Lung (tissue), 12 donors: ENCODE data around the gene AHDC1. TPM values are rescaled to one million over a fixed set of nuclear protein-coding genes. Genes with fewer than 3 reads are reported as not detected.

Experiments used
- ATAC-seq: fragments of 200-7000 bp; cut with Tn5 transposase; one replicate; pipeline ENCODE4 v1.9.1; 2020; ENCODE audit warnings: moderate number of reproducible peaks; ENCODE audit not compliant: insufficient read depth, low FRiP score
- DNase-seq, 3 donors: peaks; one replicate each; pipeline ENCODE4 v3.0.0-alpha.2; 2013 to 2017
- H3K27ac ChIP-seq, 2 donors: one replicate each; pipeline ENCODE4 v1.5.1; 2013; ENCODE audit warnings: mild to moderate bottlenecking in 2 of 2, moderate library complexity in 2 of 2, control low read depth in 1 of 2, inconsistent platforms in 1 of 2, low read depth in 1 of 2, low read length in 1 of 2
- H3K27me3 ChIP-seq, 3 donors: one replicate each; pipeline ENCODE4 v1.5.1; 2013; ENCODE audit warnings: low read length in 2 of 3; ENCODE audit not compliant: control insufficient read depth in 3 of 3, insufficient read depth in 3 of 3
- H3K36me3 ChIP-seq, 4 donors: one replicate each; pipeline ENCODE4 v1.5.1; 2013; ENCODE audit warnings: low read length in 4 of 4, mild to moderate bottlenecking in 1 of 4, moderate library complexity in 1 of 4; ENCODE audit not compliant: control insufficient read depth in 4 of 4, insufficient read depth in 4 of 4
- H3K4me1 ChIP-seq, 5 donors: one replicate each; pipeline ENCODE4 v1.5.1; 2013; ENCODE audit warnings: low read length in 5 of 5, mild to moderate bottlenecking in 2 of 5, moderate library complexity in 1 of 5; ENCODE audit not compliant: control insufficient read depth in 5 of 5, insufficient read depth in 5 of 5
- H3K4me3 ChIP-seq: one replicate; pipeline ENCODE4 v1.5.1; 2013; ENCODE audit warnings: mild to moderate bottlenecking, control low read depth, moderate library complexity
- H3K9ac ChIP-seq, 2 donors: one replicate each; pipeline ENCODE4 v1.5.1; 2013; ENCODE audit warnings: low read length in 2 of 2, control low read depth in 1 of 2; ENCODE audit not compliant: insufficient read depth in 1 of 2
- H3K9me3 ChIP-seq, 4 donors: one replicate each; pipeline ENCODE4 v1.5.1; 2013; ENCODE audit warnings: low read length in 3 of 4, mild to moderate bottlenecking in 1 of 4, moderate library complexity in 1 of 4; ENCODE audit not compliant: control insufficient read depth in 4 of 4, insufficient read depth in 3 of 4
- CTCF ChIP-seq: IDR thresholded peaks from 2 replicates; pipeline ENCODE4 v1.5.1; 2012; ENCODE audit warnings: mild to moderate bottlenecking; ENCODE audit errors: control extremely low read depth, extremely low read depth
- WGBS, 2 donors: extraction: QIAGEN DNeasy Blood & Tissue Kit; methylation state at CpG; one replicate each; pipeline ENCODE4 v1.1.7; 2013; 5-methylcytosine and 5-hydroxymethylcytosine counted together
- polyA plus RNA-seq, 2 donors: library from polyadenylated mRNA; stranded (reverse); fragments of 200-250 nt; gene quantifications; one replicate each; pipeline ENCODE4 v1.2.1, GENCODE V29; 2013
- total RNA-seq, 2 donors: library from RNA; depleted of rRNA in 1 of 2; stranded (reverse); fragments of >200 nt in 1 of 2; gene quantifications; one replicate each; pipeline ENCODE4 v1.2.1, GENCODE V29; 2014 to 2021
- donor health status: control.
- donor health status: control.
- donor health status: Bipolar disorder and iron deficiency.
- donor health status: healthy.
- donor health status: DM: yes; HTN: yes; CAD: no.

The AHDC1 gene
- total and polyA plus RNA-seq, 4 donors, result 10.3 to 37.9 (median 21.8) TPM

GRCh38 chr1:27561124-27561899 lies 42.6 kb downstream of the AHDC1 start:
- no peak overlapping the region for H3K9ac ChIP-seq
- no peak overlapping the region for H3K4me3 ChIP-seq
- no peaks in the 10 kb centered on the region for H3K9me3 ChIP-seq
- WGBS, 2 donors, result 44 to 59% methylated on average over 9 of the region's 9 CpGs
- no peak for TF ChIP-seq CTCF
- H3K27ac ChIP-seq, result peak overlapping the region; percentile 71 to 80
- ATAC-seq (no peak), DNase-seq (peak; percentile 36 to 68 (median 59))
- H3K27me3 ChIP-seq, result no peaks in the 10 kb centered on the region
- H3K4me1 ChIP-seq, result peaks cover 12 to 78% (median 34%) of the 10 kb centered on the region in 5 donors
- peaks cover 0 to 5% (median 3%) of the 10 kb centered on the region in 4 donors for H3K36me3 ChIP-seq

- no peak for TF ChIP-seq CTCF
- H3K9ac ChIP-seq, result peak overlapping the region in 1 of 2 donors; percentile 56
- WGBS, 2 donors, result 69 to 73% methylated on average over 13 of the region's 13 CpGs
These were observed 43.4 kb downstream of the AHDC1 start for GRCh38 chr1:27560268-27561123.

GRCh38 chr1:27559466-27560030 lies 44.4 kb downstream of the AHDC1 start:
- DNase-seq, result no peak
- H3K9me3 ChIP-seq, result no peaks in the 10 kb centered on the region
- no peak overlapping the region for H3K4me3 ChIP-seq
- H3K27ac ChIP-seq, result no peak overlapping the region
- H3K9ac ChIP-seq, result no peak overlapping the region
- peaks cover 0 to 5% (median 2%) of the 10 kb centered on the region in 4 donors for H3K36me3 ChIP-seq
- 80% methylated on average over 8 of the region's 8 CpGs for WGBS, 2 donors
- no peaks in the 10 kb centered on the region for H3K27me3 ChIP-seq
- peaks cover 13 to 74% (median 33%) of the 10 kb centered on the region in 5 donors for H3K4me1 ChIP-seq
- ATAC-seq, result no peak
- TF ChIP-seq CTCF, result no peak

More at GRCh38 chr1:27560268-27561123, 43.4 kb downstream of the AHDC1 start:
- H3K27me3 ChIP-seq, result no peaks in the 10 kb centered on the region
- peaks cover 15 to 78% (median 36%) of the 10 kb centered on the region in 5 donors for H3K4me1 ChIP-seq
- H3K27ac ChIP-seq, result peak overlapping the region; percentile 71 to 80
- peaks cover 0 to 5% (median 3%) of the 10 kb centered on the region in 4 donors for H3K36me3 ChIP-seq
- ATAC-seq (no peak), DNase-seq (peak in 1 of 3 donors; percentile 44)
- no peak overlapping the region for H3K4me3 ChIP-seq
- H3K9me3 ChIP-seq, result no peaks in the 10 kb centered on the region
